ENCODE results near the gene SSTR4.

The SSTR4 gene

DNA sequence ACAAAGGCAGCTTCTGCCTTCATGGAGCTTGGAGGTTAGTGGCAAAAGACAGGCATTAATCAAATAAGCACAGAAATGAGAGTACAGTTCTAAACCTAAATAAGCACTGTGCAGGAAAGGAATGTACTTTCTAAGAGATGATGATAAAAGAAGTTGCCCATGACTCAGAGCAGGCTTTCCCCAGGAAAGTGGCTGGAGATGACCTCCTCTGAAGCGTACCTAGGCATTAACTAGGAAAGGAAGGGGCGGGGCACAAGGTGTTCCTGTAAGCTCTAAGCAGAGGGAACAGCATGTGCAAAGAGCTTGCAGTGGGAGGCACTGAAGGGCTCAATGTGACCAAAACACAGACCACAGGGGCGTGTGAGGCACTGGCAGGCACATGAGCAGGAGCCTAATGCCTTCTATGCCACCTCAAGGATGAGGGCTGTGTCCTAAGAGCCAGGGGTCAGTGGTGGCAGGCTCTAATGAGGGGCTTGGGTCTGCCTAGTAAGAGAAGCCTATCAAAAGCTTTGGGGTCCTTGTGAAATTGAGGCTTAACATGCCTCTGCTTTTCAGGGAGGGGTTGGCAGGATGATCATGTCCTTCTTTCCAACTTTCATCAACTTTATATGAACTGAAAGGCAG, 4.9 kb downstream of the SSTR4 start:
- DNase-seq (ENCODE audit: insufficient read length, low spot score) (no peak), FAIRE-seq (no peak)
- TF ChIP-seq, protein P1, sequence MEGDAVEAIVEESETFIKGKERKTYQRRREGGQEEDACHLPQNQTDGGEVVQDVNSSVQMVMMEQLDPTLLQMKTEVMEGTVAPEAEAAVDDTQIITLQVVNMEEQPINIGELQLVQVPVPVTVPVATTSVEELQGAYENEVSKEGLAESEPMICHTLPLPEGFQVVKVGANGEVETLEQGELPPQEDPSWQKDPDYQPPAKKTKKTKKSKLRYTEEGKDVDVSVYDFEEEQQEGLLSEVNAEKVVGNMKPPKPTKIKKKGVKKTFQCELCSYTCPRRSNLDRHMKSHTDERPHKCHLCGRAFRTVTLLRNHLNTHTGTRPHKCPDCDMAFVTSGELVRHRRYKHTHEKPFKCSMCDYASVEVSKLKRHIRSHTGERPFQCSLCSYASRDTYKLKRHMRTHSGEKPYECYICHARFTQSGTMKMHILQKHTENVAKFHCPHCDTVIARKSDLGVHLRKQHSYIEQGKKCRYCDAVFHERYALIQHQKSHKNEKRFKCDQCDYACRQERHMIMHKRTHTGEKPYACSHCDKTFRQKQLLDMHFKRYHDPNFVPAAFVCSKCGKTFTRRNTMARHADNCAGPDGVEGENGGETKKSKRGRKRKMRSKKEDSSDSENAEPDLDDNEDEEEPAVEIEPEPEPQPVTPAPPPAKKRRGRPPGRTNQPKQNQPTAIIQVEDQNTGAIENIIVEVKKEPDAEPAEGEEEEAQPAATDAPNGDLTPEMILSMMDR (IDR thresholded peaks at IDR 0.05; ENCODE audit: insufficient read depth, missing control alignments) = no peak

DNA sequence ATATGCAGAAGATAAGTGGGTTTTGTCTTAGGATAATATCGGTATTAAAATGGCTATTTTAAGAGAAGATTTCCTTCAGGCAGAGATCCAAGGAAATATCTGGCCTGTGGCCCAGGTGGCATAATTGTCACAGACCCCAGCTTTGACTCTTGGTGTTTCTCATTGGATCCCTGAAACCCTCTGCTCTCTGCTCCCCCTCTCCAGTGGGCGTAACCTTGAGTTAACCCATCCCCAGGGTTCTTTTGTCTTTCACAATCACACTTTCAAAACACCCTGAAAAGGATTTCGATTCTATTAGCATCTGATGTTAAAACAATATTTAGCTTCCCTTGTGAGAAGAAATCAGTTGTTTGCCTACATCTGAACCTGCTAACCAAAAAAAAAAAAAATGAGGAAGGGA, 7.2 kb downstream of the SSTR4 start:
- TF ChIP-seq, protein P1 (IDR thresholded peaks at IDR 0.05; ENCODE audit: insufficient read depth, missing control alignments) = no peak
- no peak for DNase-seq (ENCODE audit: insufficient read length, low spot score)
- FAIRE-seq = no peak

DNA sequence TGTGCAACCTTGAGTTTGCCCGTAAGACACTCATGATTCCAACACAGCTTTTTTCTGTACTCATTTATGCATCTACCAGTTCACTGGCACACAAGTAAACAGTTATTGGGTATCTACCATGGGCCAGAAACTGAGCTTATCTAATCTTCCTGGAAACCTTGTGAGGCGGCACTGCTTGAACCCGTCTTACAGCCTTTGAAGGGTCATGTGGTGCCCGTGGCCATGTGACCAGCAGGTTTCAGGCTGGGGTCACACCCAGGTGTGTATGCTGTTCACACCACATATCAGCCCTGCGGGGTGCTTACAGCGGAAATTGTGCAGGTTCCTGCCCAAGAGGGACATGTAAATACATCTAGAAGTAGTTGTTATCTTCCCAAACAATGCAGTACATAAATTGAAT, 8.3 kb downstream of the SSTR4 start:
- no peak for FAIRE-seq
- no peak for DNase-seq (ENCODE audit: insufficient read length, low spot score)
- TF ChIP-seq, protein P1 (IDR thresholded peaks at IDR 0.05; ENCODE audit: insufficient read depth, missing control alignments) = no peak

DNA sequence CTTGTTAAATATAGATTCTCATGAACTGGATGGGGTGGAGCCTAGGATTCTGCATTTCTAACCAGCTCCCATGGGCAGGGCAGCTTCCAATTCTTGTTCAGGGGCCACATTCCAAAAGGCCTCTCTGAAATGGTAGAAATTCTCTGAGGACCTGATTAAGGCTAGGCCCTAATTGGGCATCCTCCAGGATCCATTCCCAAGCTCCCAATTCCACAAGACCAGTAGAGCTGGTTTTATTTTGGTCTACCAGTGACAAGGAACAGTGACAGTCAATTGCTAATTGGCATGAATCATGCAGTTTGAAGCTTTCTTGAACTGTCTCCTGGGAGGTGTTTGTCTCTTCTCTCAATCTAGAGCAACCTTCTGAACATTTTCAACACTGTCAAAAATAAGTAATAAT, 11.3 kb downstream of the SSTR4 start:
- FAIRE-seq (no peak), DNase-seq (ENCODE audit: insufficient read length, low spot score) (no peak)
- TF ChIP-seq, protein P1 (IDR thresholded peaks at IDR 0.05; ENCODE audit: insufficient read depth, missing control alignments) = no peak

DNA sequence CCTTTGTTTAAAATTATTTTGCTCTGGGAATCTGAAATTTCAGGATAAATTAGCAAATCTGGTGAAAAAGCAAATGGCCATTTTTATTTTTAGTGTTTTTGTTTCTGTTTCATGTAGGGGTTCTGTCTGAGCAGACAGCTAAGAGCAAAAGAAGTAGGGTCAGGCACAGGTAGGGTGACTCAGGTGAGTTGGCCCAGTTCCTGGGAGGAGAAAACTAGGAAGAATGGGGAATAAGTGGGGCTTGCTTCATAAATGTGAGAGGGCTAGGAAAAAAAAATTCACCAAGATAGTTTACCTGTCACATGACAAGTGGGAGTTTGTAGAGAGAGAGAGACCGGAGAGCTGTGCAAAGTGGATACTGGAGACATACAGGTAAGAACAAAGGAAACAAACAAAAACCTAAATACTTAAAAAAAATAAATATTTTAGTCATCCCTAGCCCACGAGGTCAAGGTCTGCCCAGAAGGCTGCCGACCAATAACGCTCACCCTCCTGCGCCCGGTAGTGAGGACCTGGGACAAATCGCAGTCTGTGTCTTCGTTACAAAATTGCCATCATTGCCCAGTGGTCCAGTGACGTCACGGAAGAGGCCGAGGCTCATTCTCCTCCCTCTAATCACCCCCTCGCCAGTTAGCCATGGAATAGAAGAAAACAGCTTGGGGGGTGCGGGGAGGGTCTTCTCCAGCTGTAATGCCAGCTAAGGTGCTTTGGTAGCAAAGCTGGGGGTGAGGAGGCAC, 12.1 kb downstream of the SSTR4 start:
- DNase-seq (ENCODE audit: insufficient read length, low spot score) (no peak), FAIRE-seq (no peak)
- TF ChIP-seq, protein P1 (IDR thresholded peaks at IDR 0.05; ENCODE audit: insufficient read depth, missing control alignments) = no peak

DNA sequence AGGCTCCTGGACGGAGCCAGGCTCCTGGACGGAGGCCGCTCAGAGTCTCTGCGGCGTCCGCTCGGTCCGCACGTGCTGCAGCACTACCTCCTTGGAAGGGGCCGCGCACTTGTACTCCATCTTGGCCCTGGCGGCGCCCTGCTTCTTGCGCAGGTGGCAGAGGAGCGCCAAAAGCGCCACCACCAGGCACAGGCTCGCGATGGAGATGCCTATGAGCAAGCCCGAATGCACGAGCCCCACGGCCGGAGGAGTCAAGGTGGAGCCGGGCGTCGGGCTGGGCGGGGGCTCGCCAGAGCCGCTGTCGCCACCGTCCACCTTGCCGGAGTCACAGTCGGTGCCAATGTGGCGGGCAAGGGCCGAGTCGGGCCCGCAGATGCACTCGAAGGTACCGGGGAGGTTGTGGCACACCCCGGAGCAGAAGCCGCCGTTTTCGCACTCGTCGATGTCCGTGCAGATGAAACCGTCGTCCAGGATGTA, 12.7 kb downstream of the SSTR4 start:
- TF ChIP-seq, protein P1 (IDR thresholded peaks at IDR 0.05; ENCODE audit: insufficient read depth, missing control alignments) = no peak
- no peak for DNase-seq (ENCODE audit: insufficient read length, low spot score)
- FAIRE-seq = no peak
